NCI-H2227 (cell line): ENCODE results near the gene SLC38A8.

Experiments
- DNase-seq: peaks from one replicate; lab custom pipeline; 2025; ENCODE audit not compliant: unreplicated experiment; lab: John Stamatoyannopoulos, UW

Gene SLC38A8

DNA sequence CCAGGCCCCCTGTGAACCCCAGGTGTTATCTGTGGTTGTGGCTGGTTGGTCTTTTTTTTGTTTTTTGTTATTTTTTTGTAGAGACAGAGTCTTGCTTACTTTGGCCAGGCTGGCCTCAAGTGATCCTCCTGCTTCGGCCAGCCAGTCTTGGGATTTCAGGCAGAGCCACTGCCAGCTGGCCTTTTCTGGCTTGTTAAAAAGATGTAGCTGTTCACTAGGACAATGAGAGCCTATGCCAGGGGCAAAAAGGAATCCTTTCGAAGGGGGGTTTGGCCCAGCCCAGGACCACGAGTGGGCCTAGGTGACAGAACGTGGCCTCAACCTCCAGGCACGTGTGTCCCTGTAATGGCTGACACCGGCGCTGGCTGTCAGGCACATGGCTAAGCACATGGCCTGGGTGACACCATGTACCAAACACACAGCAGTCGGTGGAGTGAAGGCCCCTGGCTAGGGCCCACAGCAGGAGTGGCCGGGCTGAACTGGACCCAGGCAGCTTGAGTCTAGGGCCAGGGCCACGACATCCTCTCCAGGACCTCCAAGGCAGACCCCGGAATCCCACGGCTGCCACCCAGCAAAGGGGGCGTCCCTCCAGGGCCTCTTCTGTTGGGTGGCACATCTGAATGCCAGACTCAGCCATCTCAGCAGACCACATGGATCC, 6.9 kb upstream of the SLC38A8 start:
- DNase-seq: no peak

DNA sequence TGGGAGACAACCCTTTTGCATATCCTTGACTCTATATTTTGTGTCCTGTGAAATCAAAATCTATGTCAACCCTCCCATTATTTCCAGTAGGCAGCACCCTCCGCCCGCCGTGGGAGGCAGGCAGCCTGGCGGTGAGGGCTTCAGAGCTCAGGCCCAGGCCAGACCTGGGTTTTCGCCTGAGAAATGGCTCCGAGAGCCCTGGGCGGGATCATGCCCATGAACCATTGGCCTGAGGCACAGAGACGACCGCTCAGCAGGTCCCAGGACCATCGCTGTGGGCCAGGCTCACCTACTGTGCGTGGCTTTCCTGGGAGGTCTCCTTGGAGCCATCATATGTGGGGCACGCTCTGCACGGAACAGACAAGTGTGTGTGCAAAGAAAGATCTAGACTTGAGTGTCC, 6.3 kb upstream of the SLC38A8 start:
- DNase-seq: no peak

DNA sequence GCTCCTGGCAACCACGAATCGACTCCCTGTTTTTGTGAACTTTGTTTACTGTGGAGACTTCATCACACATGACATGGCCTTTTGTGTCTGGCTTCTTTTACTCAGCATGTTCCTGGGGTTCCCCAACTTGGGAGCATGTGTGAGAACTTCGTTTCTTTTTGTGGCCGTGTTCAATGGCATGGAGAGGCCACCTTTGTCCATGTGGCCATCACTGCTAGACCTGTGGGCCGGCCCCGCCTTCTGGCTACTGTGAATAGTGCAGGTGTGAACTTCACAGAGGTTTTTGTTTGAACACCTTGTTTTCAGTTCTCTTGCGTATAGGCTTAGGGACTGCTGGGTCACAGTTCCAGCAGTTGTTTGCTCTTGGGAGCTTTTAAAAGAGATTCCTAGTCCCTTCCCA, 5.7 kb upstream of the SLC38A8 start:
- DNase-seq: no peak

DNA sequence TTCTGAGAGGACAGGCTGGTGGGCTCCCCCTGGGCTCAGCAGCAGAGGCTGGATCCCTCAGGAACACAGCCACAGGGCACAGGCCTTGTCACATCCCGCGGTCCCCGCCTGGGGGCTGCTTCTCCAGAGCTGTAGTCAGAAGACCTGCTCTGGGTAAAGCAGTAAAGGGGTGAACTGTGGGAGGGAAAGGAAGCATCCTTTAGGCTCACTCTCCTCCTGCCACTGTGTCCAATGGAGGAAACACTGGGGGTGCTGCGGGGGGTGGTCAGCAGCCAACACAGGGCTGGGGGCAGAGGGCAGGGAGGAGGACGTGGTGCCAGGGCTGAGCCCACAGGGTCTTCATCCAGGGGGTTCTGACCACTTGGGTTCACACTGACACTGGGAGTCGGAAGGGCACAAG, 5.0 kb upstream of the SLC38A8 start:
- no peak for DNase-seq

DNA sequence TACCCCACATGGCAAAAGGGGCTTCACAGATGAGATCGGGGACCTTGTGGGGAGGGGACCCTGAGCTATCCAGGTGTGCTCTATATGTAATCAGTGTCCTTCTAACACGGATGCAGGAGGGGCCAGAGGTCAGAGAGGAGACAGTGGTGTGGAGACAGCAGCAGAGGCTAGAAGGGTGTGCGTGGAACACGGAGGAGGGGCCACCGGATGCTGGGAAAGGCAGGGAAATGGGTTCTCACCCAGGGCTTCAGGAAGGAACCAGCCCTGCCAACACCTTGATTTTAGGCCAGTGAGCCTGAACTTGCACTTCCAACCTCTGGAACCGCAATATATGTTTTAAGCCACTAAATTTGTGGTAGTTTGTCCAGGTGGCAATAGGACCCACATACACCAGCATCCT, 4.6 kb upstream of the SLC38A8 start:
- DNase-seq: no peak

DNA sequence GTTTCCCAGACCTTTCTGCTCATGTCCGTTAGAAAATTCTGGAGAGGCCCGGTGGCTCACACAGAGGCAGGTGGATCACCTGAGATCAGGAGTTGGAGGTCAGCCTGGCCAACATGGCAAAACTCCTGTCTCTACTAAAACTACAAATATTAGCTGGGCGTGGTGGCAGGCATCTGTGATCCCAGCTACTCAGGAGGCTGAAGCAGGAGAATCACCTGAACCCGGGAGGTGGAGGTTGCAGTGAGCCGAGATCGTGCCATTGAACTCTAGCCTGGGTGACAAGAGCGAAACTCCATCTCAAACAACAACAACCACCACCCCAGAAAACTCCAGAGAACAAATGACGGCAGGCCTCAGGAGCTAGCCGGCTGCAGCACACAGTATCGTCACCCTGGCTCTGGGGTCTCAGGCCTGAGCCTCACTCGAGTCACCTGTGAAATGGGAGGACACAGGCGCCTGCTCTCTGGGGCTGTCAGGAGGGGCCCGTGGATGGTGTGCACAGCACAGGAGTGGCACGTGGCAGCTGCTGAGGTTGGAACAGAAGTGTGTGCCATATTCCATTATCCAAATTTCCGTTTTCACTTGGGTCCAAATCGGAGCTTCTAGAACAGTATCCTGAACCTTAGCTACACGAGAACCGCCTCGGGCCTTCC, 3.3 kb upstream of the SLC38A8 start:
- DNase-seq: no peak

DNA sequence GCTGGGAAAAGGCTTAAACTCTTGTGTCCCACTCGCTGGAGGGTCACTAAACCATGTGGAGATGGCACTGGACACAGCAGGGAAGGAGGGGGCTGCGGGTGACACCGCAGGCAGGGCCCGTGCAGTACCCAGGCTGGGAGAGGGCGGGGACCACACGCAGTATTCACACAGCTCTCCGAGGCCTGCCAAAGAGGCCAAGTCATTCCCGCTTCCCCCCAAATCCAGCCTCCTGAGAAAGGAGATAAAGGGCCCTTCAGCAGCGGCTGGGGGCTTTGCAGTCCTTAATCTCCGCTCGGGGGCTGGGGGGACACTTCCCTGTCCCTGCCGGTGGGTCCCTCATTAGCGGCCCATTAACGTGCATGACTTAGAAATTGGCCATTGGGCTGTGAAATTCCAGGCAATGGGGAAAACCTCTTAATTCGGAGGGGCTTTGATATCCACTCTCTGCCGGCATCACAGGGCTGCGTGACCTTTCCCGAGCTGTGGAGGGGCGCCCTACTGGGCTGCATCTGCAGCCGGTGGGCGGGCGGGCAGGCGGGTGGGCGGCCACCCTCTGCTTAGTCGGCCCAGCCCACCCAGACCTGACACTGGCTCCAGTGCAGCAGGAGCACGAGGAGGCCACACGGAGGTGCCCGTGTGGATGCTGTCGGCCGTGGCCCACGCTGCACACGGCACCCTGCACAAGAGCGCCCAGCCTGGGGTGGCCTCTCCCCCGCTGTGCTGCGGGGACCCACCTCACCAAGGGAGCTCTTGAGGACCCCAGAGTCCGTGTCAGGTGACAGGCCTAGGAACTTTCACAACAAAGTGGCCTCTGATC, 2.6 kb upstream of the SLC38A8 start:
- no peak for DNase-seq

DNA sequence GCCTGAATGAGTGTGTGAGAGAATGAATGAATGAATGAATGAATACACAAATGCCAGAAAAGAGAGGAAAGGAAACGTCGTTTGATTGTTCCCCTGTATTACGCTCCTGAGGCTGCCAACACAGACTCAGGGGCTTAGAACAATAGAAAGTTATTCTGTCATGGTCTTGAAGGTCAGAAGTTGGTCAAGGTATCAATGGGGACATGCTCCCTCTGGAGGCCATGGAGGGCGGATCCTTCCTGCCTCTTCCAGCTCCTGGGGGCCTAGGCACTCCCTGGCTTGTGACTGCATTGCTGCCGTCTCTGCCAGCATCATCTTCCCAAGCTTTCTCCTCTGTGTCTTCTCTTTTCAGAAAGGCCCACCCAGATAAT, 1.5 kb upstream of the SLC38A8 start:
- DNase-seq: no peak

DNA sequence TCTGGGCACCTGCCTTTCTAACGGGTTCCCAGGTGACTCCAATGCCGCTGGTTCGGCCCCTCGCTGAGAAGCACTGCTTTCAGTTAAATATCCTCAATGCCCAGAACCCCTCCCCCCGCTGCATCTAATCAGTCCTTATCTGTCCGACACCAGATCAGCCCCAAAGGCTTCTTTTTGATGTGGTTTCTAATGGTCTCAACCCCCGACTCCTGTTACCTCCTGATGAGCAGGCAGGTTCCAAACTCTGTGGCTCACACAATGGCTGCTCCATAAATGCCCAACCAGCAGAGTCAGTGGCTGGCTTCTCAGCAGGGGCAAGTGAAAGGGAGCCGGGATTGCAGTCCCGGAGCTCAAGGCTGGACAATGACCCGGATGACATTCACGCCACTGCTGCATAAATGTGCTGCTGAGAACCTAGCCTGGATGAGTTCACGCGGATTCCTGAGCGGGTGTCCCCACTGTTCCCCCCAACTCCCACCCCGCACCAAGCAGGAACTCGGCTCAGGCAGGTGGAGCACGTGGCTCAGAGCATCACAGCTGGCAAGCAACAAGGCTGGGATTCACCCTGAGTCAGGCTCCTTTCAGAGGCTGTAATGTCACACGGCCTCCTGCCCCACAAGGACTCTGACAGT, 1.0 kb upstream of the SLC38A8 start:
- DNase-seq: no peak

DNA sequence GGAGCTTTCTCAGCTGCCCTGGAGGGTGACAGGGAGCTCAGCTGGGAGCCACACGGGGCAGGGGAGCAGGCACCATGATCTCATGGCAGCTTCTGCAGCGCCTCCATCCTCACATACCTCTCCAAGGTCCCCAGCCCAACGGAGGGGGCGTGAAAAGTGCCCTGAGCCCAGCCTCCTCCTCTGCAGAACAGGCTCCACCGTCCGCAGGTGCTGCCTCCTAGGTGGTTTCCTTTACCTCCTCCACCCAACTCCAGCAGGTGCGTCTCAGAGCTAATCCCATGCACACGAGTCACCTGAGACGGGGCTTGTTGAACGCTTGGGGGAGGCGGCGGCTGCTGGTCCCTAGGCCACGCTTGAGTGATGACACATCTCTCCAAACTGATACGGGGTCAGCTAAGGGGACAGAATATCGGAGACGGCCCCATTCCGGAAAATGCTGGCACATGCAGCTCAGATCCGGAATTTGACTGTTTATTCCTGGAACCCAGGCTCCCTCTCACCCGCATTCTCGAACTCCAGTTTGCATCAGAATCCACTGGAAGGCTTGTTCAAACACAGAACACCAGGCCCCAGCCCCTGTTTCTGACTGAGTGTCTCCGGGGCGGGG, 387 bp upstream of the SLC38A8 start:
- DNase-seq: no peak

DNA sequence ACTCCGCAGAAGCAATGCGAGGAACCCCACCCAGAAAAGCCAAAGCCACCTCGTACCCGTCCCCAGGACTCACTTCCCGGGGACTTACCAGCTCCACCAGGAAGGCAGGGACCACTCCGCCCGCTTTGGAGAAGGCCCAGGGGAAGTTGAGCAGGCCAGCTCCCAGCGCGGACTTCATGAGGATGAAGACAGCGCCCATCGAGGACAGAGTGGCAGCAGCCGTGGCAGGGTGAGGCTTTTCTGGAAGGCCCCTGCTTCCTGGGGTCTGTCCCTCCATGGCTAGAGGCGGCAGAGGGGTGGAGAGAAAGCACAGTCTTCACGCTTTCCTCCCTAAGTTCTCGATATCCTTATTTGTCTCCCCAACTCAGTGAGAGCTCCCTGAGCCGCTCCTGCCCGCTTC, 714 bp downstream of the SLC38A8 start:
- no peak for DNase-seq

DNA sequence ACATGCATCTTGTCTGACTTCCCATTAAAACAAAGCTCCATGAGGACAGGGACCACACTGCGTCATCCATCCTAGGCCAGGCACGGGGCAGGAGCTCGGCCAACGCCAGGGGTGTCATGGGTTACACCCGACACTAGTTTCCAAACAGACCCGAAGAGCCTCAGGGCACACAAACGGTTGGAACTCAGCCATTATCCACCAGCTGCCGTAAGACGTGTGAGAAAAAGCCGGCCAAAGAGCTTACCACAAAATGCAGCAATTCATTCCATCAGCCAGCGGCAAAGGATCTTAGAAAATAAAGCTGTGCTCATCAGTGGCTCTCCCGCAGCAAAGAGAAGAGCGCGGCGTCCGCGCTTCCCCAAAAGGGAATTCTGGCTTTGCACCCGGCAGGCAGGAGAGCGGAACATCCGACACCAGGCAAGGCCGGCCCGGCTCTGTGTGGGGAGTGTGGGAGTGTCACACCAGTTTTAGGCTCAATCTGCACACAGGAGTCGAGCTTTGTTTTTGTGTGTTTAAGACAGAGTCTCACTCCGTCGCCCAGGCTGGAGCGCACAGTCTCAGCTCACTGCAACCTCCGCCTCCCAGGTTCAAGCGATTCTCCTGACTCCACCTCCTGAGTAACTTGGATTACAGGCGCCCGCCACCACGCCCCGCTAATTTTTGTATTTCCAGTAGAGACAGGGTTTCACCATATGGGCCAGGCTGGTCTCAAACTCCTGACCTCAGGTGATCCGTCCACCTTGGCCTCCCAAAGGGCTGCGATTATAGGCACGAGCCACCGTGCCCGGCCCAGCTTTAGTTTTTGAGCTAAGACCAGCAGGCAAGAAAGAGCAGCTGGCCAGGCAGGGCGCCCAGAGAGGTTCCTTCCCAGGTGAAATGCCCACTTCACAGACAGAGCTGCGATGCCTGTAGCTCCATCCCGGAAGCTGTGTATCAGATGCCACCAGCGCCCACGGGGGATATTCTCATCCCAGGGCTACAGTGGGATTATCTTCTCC, 1.5 kb downstream of the SLC38A8 start:
- DNase-seq: no peak

DNA sequence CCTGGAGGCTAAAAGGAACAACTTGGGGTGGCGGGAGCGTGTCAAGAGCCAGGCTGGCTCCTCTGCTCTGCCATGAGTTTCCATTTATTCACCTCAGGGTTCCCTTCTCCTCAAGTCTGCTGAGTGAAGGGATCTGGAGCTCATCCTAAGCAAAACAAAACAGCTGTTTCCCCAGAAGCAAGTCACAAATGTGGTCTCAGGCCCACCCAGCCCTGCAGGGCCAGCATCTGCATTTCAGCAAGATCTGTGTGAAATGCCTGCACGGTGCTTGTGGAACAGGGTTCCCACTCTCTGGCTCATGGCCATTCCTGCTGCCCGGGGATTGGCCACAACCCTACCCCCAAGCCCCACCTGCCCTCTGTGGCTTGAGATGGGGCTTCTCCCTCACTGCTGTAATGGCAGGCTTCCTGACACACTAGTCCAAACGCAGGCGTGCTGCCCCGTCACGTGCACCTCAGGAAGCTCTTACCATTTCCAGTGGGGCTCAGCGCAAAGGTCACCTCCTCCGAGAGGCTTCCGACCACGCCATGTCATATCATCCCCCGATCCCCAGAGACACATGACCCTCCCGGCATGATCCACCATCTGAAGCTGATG, 2.3 kb downstream of the SLC38A8 start:
- no peak for DNase-seq

DNA sequence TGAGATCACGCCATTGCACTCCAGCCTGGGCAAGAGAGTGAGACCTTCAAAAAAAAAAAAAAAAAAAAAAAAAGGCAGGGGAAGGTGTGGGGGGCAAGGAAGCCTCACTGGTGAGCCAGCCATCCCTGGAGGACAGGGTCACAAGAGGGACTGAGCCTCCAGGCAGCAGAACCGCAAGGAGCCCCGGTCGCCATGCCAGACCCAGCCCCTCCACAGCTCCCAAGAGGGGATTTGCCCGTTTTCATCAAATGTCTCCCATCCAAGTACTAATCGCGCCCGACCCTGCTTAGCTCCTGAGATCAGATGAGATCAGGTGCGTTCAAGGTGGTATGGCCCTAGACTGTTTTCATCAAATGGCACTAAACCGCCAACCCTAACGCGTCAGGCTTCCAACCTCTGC, 2.9 kb downstream of the SLC38A8 start:
- DNase-seq: no peak

DNA sequence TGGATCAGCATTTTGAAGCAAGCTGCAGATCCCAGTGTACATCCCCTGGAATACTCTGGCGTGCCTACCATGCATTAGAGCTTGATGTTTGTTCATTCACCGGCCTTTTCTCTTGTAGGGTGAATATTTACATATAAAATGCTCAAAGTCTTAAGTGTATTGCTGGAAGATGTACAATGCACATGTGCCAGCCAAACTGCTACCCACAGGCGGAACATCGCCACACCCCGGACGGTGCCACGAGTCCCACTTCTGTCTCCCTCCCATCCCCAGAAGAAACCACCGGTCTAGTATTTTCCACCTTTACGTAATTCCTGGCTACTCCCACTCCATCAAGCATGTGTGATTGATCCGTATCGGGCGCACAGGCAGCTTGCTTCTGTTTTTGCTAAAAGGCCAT, 4.1 kb downstream of the SLC38A8 start:
- no peak for DNase-seq

DNA sequence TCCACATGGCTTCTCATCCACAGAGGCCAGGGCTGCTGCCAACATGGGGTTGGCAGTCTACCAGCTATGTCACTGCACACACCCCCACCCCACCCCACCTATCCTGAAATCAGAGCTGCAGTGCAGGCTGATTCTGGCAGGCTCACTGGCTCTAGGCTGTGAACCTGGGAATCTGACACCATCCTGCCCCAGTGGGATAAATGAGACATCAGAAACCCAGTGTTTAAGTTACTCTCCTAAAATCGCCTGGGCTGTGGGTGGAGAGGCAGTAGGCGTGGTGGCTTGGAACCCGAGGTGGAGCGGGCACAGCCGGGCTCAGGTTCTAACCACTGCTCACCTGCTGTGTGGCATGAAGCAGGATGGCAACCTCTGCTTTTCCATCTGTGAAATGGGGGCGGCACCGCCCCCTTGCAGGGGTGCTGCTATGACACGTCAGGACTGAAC, 5.6 kb downstream of the SLC38A8 start:
- no peak for DNase-seq

DNA sequence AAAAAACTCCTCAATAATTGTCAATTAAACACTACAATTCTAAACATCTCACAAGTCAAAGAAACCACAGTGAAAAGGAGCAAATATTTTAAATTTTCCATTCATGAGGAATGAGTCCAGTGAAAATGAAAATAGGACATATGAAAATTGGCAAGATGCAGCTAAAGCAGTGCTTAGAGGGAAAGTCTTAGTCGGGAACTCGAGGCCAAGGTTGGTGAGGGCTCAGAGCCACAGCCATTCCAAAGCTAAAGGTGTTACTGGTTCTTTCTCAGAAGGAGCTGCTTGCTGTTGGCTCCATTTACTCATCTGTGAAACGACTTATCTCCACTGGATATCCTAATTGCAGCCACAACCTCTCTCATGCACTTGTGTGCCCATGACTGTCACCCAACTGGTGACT, 6.5 kb downstream of the SLC38A8 start:
- DNase-seq: no peak

DNA sequence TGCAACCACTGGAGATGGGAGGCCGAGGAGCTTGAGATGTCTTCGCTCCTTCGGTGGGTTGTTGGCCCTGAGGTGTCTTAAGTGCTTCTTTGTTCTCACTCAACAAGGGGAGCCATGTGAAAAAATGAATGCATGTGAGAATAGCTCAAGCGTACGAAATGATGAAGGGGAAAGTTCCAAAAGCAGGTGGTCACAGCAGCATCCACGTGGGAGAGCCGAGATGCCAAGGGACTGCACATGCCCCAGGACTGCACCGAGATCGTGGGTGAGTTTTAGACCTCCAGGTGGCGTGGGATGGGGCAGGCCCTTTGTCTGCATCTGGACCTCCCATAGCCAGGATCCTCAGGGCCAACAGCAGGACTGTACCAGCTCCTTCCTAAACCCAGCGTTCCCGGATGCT, 8.1 kb downstream of the SLC38A8 start:
- DNase-seq: no peak

DNA sequence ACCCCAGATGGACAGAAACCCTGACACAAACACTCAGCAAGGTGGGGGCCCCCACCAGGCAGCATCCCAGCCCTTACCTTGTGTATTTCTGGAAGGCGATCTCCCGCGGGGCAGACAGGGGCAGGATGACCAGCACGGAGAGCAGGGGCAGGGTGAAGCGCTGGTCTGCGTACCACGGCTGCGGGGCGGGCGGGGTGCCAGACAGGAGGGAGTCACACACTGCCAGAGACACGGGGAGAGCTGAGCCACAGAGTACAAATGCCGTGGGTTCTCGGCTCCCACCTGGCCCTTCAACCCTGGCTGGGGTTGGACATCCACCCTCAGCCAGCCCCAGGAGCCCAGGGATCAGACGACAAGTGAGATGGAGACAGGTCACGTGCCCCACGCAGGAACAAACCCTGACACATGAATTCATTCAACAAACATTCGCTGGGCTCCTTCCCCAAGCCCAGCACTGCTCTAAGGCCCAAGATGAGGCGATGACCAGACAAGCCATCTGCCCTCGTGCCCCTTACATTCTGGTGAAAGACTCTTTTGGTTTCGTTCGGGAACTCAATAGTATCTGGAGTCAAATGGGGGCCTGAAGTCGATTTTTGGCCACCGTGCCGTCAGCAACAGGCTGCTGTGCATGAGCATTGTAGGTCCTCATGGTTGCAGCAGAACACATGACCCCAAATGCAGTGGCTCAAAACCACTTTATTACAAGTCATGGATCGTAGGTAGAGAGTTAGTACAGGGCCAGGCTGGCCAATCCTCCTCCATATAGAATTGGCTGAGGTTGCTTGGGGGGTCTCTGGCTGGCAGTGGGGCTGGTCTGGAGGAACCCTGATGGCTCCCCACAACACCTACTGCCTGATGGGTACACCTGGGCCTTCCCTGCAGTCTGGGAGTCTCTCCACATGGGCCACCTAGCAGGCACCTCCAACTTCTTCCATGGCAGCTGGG, 9.1 kb downstream of the SLC38A8 start:
- no peak for DNase-seq
